MCF 10A (cell line): ENCODE results near the gene MYO9B. TPM values are rescaled to one million over a fixed set of nuclear protein-coding genes. Genes with fewer than 3 reads are reported as not detected.

Source experiments
- BruUV-seq: library from RNA; stranded (reverse); fragments of 400-500 nt; replicated peaks from 2 replicates; lab custom pipeline; 2021; lab: Mats Ljungman, UMichigan
- CTCF ChIA-PET: fragments of 300-600 bp; sonication (Branson Sonifier 250); formaldehyde crosslinking; extraction: SDS; loops from one replicate; lab custom pipeline; 2021; ENCODE audit warnings: antibody characterized with exemption, inconsistent platforms; lab: Yijun Ruan, JAX
- POLR2A ChIA-PET: fragments of 300-600, 350-650 bp; sonication (Branson Sonifier 250); formaldehyde crosslinking; extraction: SDS; loops from one replicate; lab custom pipeline; 2020; ENCODE audit warnings: antibody characterized with exemption, inconsistent platforms; lab: Yijun Ruan, JAX
- DNase-seq: peaks from one replicate; pipeline ENCODE4 v3.0.0-alpha.2; 2018; ENCODE audit not compliant: unreplicated experiment
- H3K27ac Mint-ChIP-seq: one replicate; pipeline ENCODE4 v1.8.0; 2022; ENCODE audit warnings: mild to moderate bottlenecking, low read depth, mixed read lengths; ENCODE audit not compliant: unreplicated experiment
- H3K27me3 Mint-ChIP-seq: one replicate; pipeline ENCODE4 v1.8.0; 2022; ENCODE audit warnings: mixed read lengths; ENCODE audit not compliant: insufficient read depth, unreplicated experiment
- H3K36me3 Mint-ChIP-seq: one replicate; pipeline ENCODE4 v1.8.0; 2022; ENCODE audit warnings: mild to moderate bottlenecking, moderate library complexity, mixed read lengths; ENCODE audit not compliant: insufficient read depth, unreplicated experiment
- H3K4me1 Mint-ChIP-seq: one replicate; pipeline ENCODE4 v1.8.0; 2022; ENCODE audit warnings: mixed read lengths; ENCODE audit not compliant: insufficient read depth, unreplicated experiment
- H3K4me3 Mint-ChIP-seq: one replicate; pipeline ENCODE4 v1.8.0; 2022; ENCODE audit warnings: mild to moderate bottlenecking, moderate library complexity, mixed read lengths; ENCODE audit not compliant: unreplicated experiment
- H3K9me3 Mint-ChIP-seq: one replicate; pipeline ENCODE4 v1.8.0; 2022; ENCODE audit warnings: mixed read lengths; ENCODE audit not compliant: unreplicated experiment
- CTCF ChIP-seq: fragments of 200-600 bp; IDR thresholded peaks from one replicate; pipeline ENCODE4 v1.8.0; 2022; ENCODE audit warnings: antibody characterized with exemption, mild to moderate bottlenecking; ENCODE audit not compliant: unreplicated experiment
- intact Hi-C: fragments of 100-400 bp; cut with micrococcal nuclease; formaldehyde crosslinking; loops from 2 replicates; pipeline ENCODE4 v1.14.1; 2022
- total RNA-seq: library from RNA; stranded (reverse); gene quantifications from 2 replicates; pipeline ENCODE4 v1.2.3, GENCODE V29; 2022

MYO9B gene
- total RNA-seq, 1 experiment from 2014 or later: 43.5 TPM

- CTCF ChIA-PET: interaction anchor here (0.5 to 0.7 kb wide), 3 partner anchors 161 to 303 kb away, joined by 3 to 4 read pairs (median 4); no protein-coding TSS in a partner anchor
- no TSS peak for BruUV-seq
- Mint-ChIP-seq H3K4me3 (peak overlapping the region; percentile 95), H3K27ac (peak overlapping the region; percentile 88), H3K4me1 (peaks cover 32% of the 10 kb centered on the region), H3K9me3 (no peaks in the 10 kb centered on the region), H3K36me3 (no peaks in the 10 kb centered on the region), H3K27me3 (no peaks in the 10 kb centered on the region)
- POLR2A ChIA-PET: interaction anchor here (0.6 to 3.8 kb wide), 9 partner anchors 11 to 462 kb away, joined by 3 to 12 read pairs (median 4); partner anchors contain the start of genes BABAM1, OCEL1 and USE1
- no peak for DNase-seq
- no peak for TF ChIP-seq CTCF
- intact Hi-C loops: loop anchor here (10.0 kb wide), 1 partner anchor 150 kb away; the partner anchor contains the start of gene OCEL1
These were observed 943 bp upstream of the MYO9B start for GRCh38 chr19:17074634-17075034.

GRCh38 chr19:17075864-17076542 lies 426 bp downstream of the MYO9B start:
- Mint-ChIP-seq H3K27me3 (no peaks in the 10 kb centered on the region), H3K4me3 (peak overlapping the region; percentile 95), H3K27ac (peak overlapping the region; percentile 88), H3K4me1 (peaks cover 41% of the 10 kb centered on the region), H3K36me3 (no peaks in the 10 kb centered on the region), H3K9me3 (no peaks in the 10 kb centered on the region)
- intact Hi-C loops: loop anchor here (10.0 kb wide), 1 partner anchor 149 kb away; the partner anchor contains the start of gene OCEL1
- peak; percentile 29 for DNase-seq
- CTCF ChIA-PET: interaction anchor here (0.5 to 1.5 kb wide), 7 partner anchors 9 to 282 kb away, joined by 3 to 4 read pairs (median 3); no protein-coding TSS in a partner anchor
- POLR2A ChIA-PET: interaction anchor here (0.6 to 3.8 kb wide), 17 partner anchors 13 to 517 kb away, joined by 3 to 15 read pairs (median 3); partner anchors contain the start of genes BABAM1, DDA1, MRPL34 and OCEL1
- TF ChIP-seq CTCF: no peak
- no TSS peak for BruUV-seq

- peaks cover 41% of the 10 kb centered on the region for H3K4me1 Mint-ChIP-seq
- no peaks in the 10 kb centered on the region for H3K27me3 Mint-ChIP-seq
- no peaks in the 10 kb centered on the region for H3K36me3 Mint-ChIP-seq
- H3K4me3 Mint-ChIP-seq: peak overlapping the region; percentile 95
- no TSS peak for BruUV-seq
- no peaks in the 10 kb centered on the region for H3K9me3 Mint-ChIP-seq
- DNase-seq: peak; percentile 18
- H3K27ac Mint-ChIP-seq: peak overlapping the region; percentile 88
- CTCF ChIA-PET: interaction anchor here (0.5 to 1.5 kb wide), 6 partner anchors 10 to 281 kb away, joined by 3 read pairs; no protein-coding TSS in a partner anchor
- no peak for TF ChIP-seq CTCF
- intact Hi-C loops: loop anchor here (10.0 kb wide), 1 partner anchor 148 kb away; the partner anchor contains the start of gene OCEL1
- POLR2A ChIA-PET: interaction anchor here (0.5 to 3.8 kb wide), 18 partner anchors 12 to 358 kb away, joined by 3 to 15 read pairs (median 3); partner anchors contain the start of genes BABAM1, DDA1, MRPL34 and OCEL1
These were observed 990 bp downstream of the MYO9B start for GRCh38 chr19:17076543-17076991.
